Measurements from ENCODE around the gene ZNF672.
"Not testable (repeated sequence)": the region's sequence is repeated elsewhere in the genome, so short reads cannot be mapped to it uniquely, and the experiment has no call there.

ZNF672 gene

DNA sequence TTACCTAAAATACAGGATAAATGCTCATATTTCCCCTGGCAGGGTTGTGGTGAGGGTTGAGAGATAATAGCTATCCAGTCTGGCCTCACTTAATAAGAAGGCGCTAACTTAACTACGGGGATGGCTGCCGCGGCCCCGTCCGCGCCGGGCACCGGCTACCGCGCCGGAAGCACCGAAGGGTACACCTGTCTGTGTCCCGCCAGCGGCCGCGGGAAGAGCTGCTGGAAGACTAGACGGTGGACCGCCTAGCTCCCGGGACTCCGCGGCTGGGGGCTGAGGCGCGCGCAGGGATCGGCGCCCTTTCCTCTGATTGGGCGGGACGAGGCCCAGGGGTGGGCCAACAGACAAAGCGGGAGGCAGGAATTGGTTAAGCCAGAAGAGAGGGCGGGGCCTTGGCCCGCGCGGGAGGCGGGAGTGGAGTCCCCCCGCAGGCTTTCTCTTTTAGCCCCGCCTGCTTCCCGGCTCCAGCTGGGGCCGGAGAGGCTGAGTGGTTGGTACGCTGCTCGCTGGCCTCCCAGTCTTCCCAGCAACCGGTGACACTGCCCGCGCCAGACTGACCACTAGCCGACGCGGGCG is at the start of gene ZNF672:
TSS of gene ZNF672 (plus strand) at position 444 of the 576 bp plus-strand sequence. CDS start 9,051 bp downstream, outside the sequence.
- peaks cover 6 to 34% of the 10 kb centered on the region in 2 donors for H3K4me1 ChIP-seq (ENCODE audit: control insufficient read depth in 1 of 2, insufficient read depth in 2 of 2, low read length in 2 of 2)
- H3K9me3 ChIP-seq (ENCODE audit: control insufficient read depth in 1 of 2, low read length in 2 of 2): no peaks in the 10 kb centered on the region
- peak within 1 kb of the TSS; percentile 100 for H3K27ac ChIP-seq (ENCODE audit: low read depth, low read length)
- H3K27me3 ChIP-seq (ENCODE audit: control insufficient read depth in 1 of 2, insufficient read depth in 2 of 2, low read length in 2 of 2): no peaks in the 10 kb centered on the region
- peak within 1 kb of the TSS; percentile 83 to 91 for H3K4me3 ChIP-seq (ENCODE audit: low read depth in 1 of 2, low read length in 2 of 2)
- peak within 1 kb of the TSS; percentile 92 to 99 for H3K9ac ChIP-seq (ENCODE audit: low read depth in 1 of 2, low read length in 2 of 2)
- peaks cover 0 to 3% of the 10 kb centered on the region in 2 donors for H3K36me3 ChIP-seq (ENCODE audit: control insufficient read depth in 1 of 2, insufficient read depth in 2 of 2, low read length in 2 of 2)

DNA sequence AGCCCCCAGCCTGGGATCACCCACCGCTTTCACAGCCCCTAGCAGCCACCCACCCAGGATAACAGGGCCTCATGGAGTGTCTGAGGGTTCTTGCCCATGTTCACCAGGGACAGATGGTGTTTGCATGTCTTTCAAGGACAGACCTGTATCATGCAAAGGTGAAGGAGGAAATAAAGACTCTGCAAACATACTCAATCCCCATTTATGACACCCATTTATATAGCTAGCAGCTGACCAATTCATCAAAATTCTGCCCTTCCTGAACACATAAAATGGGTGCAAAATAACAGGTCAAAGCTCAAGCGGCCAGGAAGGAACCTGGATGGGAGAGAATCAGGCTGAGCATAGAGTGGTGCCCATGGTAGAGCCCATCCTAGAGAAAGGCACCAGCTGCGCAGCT is 49.7 kb upstream of the ZNF672 start:
- Histone ChIP-seq H3K4me1 (ENCODE audit: control insufficient read depth in 1 of 2, insufficient read depth in 2 of 2, low read length in 2 of 2) (peaks cover 21 to 25% of the 10 kb centered on the region in 2 donors), H3K9ac (ENCODE audit: low read depth in 1 of 2, low read length in 2 of 2) (no peak overlapping the region), H3K27me3 (ENCODE audit: control insufficient read depth in 1 of 2, insufficient read depth in 2 of 2, low read length in 2 of 2) (no peaks in the 10 kb centered on the region), H3K9me3 (ENCODE audit: control insufficient read depth in 1 of 2, low read length in 2 of 2) (no peaks in the 10 kb centered on the region), H3K36me3 (ENCODE audit: control insufficient read depth in 1 of 2, insufficient read depth in 2 of 2, low read length in 2 of 2) (no peaks in the 10 kb centered on the region), H3K27ac (ENCODE audit: low read depth, low read length) (no peak overlapping the region), H3K4me3 (ENCODE audit: low read depth in 1 of 2, low read length in 2 of 2) (no peak overlapping the region)

DNA sequence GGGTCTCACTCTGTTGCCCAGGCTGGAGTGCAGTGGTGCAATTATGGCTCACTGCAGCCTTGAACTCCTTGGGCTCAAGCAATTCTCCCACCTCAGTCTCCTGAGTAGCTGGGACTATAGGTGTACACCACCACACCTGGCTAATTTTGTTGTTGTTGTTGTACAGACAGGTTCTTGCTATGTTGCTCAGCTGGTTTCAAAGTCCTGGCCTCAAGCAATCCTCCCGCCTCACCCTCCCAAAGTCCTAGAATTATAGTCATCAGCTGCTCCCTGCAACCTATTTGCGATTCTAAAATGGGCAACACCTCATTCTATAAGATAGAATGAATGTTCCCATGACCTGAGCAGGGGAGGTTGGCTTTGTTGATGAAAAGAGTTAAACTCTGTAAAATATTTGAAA is 48.7 kb upstream of the ZNF672 start:
- H3K4me1 ChIP-seq (ENCODE audit: control insufficient read depth in 1 of 2, insufficient read depth in 2 of 2, low read length in 2 of 2): peaks cover 16 to 22% of the 10 kb centered on the region in 2 donors
- H3K36me3 ChIP-seq (ENCODE audit: control insufficient read depth in 1 of 2, insufficient read depth in 2 of 2, low read length in 2 of 2); H3K9ac ChIP-seq (ENCODE audit: low read depth in 1 of 2, low read length in 2 of 2); H3K4me3 ChIP-seq (ENCODE audit: low read depth in 1 of 2, low read length in 2 of 2); H3K9me3 ChIP-seq (ENCODE audit: control insufficient read depth in 1 of 2, low read length in 2 of 2); H3K27me3 ChIP-seq (ENCODE audit: control insufficient read depth in 1 of 2, insufficient read depth in 2 of 2, low read length in 2 of 2); H3K27ac ChIP-seq (ENCODE audit: low read depth, low read length): not testable (repeated sequence)

DNA sequence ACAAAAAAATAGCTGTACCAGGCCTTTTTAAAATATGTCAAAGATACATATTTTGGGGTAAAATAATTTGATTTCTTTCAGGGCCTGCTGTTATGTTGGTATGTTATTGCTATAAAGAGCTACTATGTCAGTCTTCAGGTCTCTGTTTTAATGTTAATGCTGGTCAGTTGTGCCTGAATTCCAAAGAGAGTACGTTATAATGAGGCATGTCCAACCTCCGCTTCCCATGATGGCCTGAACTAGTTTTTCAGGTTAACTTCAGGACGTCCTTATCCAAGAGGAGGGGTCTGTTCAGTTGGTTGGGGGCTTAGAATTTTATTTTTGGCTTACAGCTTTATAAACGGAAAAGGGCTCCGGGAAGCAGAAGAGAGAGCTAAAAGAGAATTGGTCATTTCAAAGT is 47.6 kb upstream of the ZNF672 start:
- H3K36me3 ChIP-seq (ENCODE audit: control insufficient read depth in 1 of 2, insufficient read depth in 2 of 2, low read length in 2 of 2): no peaks in the 10 kb centered on the region
- H3K4me3 ChIP-seq (ENCODE audit: low read depth in 1 of 2, low read length in 2 of 2): no peak overlapping the region
- H3K4me1 ChIP-seq (ENCODE audit: control insufficient read depth in 1 of 2, insufficient read depth in 2 of 2, low read length in 2 of 2): peaks cover 16 to 22% of the 10 kb centered on the region in 2 donors
- no peak overlapping the region for H3K9ac ChIP-seq (ENCODE audit: low read depth in 1 of 2, low read length in 2 of 2)
- no peaks in the 10 kb centered on the region for H3K9me3 ChIP-seq (ENCODE audit: control insufficient read depth in 1 of 2, low read length in 2 of 2)
- no peak overlapping the region for H3K27ac ChIP-seq (ENCODE audit: low read depth, low read length)
- no peaks in the 10 kb centered on the region for H3K27me3 ChIP-seq (ENCODE audit: control insufficient read depth in 1 of 2, insufficient read depth in 2 of 2, low read length in 2 of 2)

DNA sequence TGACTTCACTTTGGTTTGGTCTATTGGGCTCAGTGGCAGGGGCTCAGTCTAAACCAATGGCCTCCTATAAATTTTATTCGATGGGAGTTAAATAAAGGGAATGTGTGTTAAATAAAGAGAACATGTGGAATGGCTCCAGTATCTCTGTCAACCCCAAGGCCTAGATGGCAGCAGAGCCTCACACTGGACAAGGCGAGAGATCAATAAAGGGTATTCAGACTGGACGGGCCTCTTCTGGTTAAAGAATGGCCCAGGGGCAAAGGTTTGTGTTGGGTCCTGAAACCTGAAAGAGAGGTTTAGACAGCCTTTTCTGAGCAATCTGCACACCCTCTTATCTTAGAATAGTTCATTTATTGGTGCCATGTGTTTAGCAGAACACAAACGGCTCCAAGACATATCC is 47.0 kb upstream of the ZNF672 start:
- no peak overlapping the region for H3K4me3 ChIP-seq (ENCODE audit: low read depth in 1 of 2, low read length in 2 of 2)
- no peaks in the 10 kb centered on the region for H3K9me3 ChIP-seq (ENCODE audit: control insufficient read depth in 1 of 2, low read length in 2 of 2)
- peaks cover 16 to 21% of the 10 kb centered on the region in 2 donors for H3K4me1 ChIP-seq (ENCODE audit: control insufficient read depth in 1 of 2, insufficient read depth in 2 of 2, low read length in 2 of 2)
- no peaks in the 10 kb centered on the region for H3K27me3 ChIP-seq (ENCODE audit: control insufficient read depth in 1 of 2, insufficient read depth in 2 of 2, low read length in 2 of 2)
- H3K9ac ChIP-seq (ENCODE audit: low read depth in 1 of 2, low read length in 2 of 2): no peak overlapping the region
- H3K27ac ChIP-seq (ENCODE audit: low read depth, low read length): no peak overlapping the region
- no peaks in the 10 kb centered on the region for H3K36me3 ChIP-seq (ENCODE audit: control insufficient read depth in 1 of 2, insufficient read depth in 2 of 2, low read length in 2 of 2)

DNA sequence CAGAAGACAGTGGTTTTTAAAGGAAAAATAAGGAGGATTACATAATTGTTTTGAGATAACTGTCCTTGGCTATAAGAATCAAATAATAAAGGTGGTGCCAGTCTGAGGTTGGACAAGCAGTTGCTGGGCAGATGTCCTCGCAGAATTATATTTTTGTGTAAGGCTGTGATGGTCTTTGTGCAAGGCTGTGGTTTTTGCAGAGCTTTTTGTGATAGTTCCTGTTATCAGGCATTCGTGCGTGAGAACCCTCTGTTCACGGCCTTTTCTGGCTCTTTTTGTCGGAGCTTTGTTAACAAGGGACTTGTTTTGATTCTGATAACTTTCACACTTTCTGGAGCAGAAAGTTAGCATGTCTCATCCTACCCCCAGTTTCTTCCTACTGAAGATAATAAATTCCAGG is 45.7 kb upstream of the ZNF672 start:
- no peaks in the 10 kb centered on the region for H3K9me3 ChIP-seq (ENCODE audit: control insufficient read depth in 1 of 2, low read length in 2 of 2)
- no peak overlapping the region for H3K4me3 ChIP-seq (ENCODE audit: low read depth in 1 of 2, low read length in 2 of 2)
- H3K27me3 ChIP-seq (ENCODE audit: control insufficient read depth in 1 of 2, insufficient read depth in 2 of 2, low read length in 2 of 2): no peaks in the 10 kb centered on the region
- peaks cover 16 to 17% of the 10 kb centered on the region in 2 donors for H3K4me1 ChIP-seq (ENCODE audit: control insufficient read depth in 1 of 2, insufficient read depth in 2 of 2, low read length in 2 of 2)
- no peak overlapping the region for H3K9ac ChIP-seq (ENCODE audit: low read depth in 1 of 2, low read length in 2 of 2)
- H3K27ac ChIP-seq (ENCODE audit: low read depth, low read length): no peak overlapping the region
- H3K36me3 ChIP-seq (ENCODE audit: control insufficient read depth in 1 of 2, insufficient read depth in 2 of 2, low read length in 2 of 2): no peaks in the 10 kb centered on the region

DNA sequence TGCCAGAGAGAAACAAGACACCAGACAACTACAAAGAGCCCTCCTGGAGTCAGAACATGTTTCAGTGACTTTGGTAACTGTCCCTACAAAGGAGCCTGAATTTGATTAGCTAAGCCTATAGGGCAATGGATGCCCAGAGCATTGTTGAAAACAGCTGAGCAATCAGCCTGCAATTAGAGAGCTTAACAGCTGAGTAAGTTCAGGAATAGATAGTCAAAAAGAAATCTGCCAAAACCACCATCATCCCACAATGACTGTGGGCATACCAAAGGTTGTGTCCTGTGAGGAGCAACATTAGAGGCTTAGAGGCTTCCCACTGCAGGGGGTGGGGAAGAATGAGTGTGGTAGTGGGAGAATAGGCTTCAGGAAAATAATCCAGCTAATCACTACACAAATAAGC is 44.4 kb upstream of the ZNF672 start:
- Histone ChIP-seq H3K9me3 (ENCODE audit: control insufficient read depth in 1 of 2, low read length in 2 of 2) (no peaks in the 10 kb centered on the region), H3K9ac (ENCODE audit: low read depth in 1 of 2, low read length in 2 of 2) (no peak overlapping the region), H3K4me1 (ENCODE audit: control insufficient read depth in 1 of 2, insufficient read depth in 2 of 2, low read length in 2 of 2) (peaks cover 8 to 10% of the 10 kb centered on the region in 2 donors), H3K36me3 (ENCODE audit: control insufficient read depth in 1 of 2, insufficient read depth in 2 of 2, low read length in 2 of 2) (no peaks in the 10 kb centered on the region), H3K27me3 (ENCODE audit: control insufficient read depth in 1 of 2, insufficient read depth in 2 of 2, low read length in 2 of 2) (no peaks in the 10 kb centered on the region), H3K4me3 (ENCODE audit: low read depth in 1 of 2, low read length in 2 of 2) (no peak overlapping the region), H3K27ac (ENCODE audit: low read depth, low read length) (no peak overlapping the region)

DNA sequence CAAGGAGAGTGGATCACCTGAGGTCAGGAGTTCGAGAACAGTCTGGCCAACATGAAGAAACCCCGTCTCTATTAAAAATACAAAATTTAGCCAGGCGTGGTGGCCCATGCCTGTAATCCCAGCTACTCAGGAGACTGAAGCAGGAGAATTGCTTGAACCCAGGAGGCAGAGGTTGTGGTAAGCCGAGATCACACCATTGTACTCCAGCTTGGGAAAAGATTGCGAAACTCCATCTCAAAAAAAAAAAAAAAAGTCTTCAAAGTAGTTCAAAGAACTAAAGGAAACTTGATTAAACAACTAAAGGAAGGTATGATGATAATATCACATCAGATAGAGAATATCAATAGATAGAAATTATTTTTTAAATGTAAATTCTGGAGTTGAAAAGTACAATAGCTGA is 43.4 kb upstream of the ZNF672 start:
- H3K9ac ChIP-seq (ENCODE audit: low read depth in 1 of 2, low read length in 2 of 2); H3K27me3 ChIP-seq (ENCODE audit: control insufficient read depth in 1 of 2, insufficient read depth in 2 of 2, low read length in 2 of 2); H3K27ac ChIP-seq (ENCODE audit: low read depth, low read length); H3K4me1 ChIP-seq (ENCODE audit: control insufficient read depth in 1 of 2, insufficient read depth in 2 of 2, low read length in 2 of 2); H3K4me3 ChIP-seq (ENCODE audit: low read depth in 1 of 2, low read length in 2 of 2); H3K36me3 ChIP-seq (ENCODE audit: control insufficient read depth in 1 of 2, insufficient read depth in 2 of 2, low read length in 2 of 2); H3K9me3 ChIP-seq (ENCODE audit: control insufficient read depth in 1 of 2, low read length in 2 of 2): not testable (repeated sequence)

DNA sequence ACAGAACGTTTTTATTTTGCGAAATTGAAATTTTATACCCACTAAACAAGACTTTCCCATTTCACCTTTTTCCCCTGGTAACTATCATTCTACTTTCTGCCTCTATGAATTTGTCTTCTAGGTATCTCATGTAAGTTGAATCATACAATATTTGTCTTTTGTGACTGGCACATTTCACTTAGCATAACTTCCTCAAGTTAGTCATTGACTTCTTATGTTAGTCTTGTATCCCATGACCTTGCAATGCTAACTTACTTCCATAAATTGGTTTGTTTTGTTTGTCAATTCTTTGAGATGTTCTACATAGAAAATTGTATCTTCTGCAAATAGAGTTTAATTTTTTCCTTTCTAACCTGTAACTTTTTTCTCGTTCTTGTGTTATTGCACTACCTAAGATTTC is 39.2 kb upstream of the ZNF672 start:
- Histone ChIP-seq H3K9me3 (ENCODE audit: control insufficient read depth in 1 of 2, low read length in 2 of 2) (no peaks in the 10 kb centered on the region), H3K27ac (ENCODE audit: low read depth, low read length) (no peak overlapping the region), H3K4me3 (ENCODE audit: low read depth in 1 of 2, low read length in 2 of 2) (no peak overlapping the region), H3K4me1 (ENCODE audit: control insufficient read depth in 1 of 2, insufficient read depth in 2 of 2, low read length in 2 of 2) (peaks cover 6 to 8% of the 10 kb centered on the region in 2 donors), H3K27me3 (ENCODE audit: control insufficient read depth in 1 of 2, insufficient read depth in 2 of 2, low read length in 2 of 2) (no peaks in the 10 kb centered on the region), H3K36me3 (ENCODE audit: control insufficient read depth in 1 of 2, insufficient read depth in 2 of 2, low read length in 2 of 2) (no peaks in the 10 kb centered on the region), H3K9ac (ENCODE audit: low read depth in 1 of 2, low read length in 2 of 2) (no peak overlapping the region)

DNA sequence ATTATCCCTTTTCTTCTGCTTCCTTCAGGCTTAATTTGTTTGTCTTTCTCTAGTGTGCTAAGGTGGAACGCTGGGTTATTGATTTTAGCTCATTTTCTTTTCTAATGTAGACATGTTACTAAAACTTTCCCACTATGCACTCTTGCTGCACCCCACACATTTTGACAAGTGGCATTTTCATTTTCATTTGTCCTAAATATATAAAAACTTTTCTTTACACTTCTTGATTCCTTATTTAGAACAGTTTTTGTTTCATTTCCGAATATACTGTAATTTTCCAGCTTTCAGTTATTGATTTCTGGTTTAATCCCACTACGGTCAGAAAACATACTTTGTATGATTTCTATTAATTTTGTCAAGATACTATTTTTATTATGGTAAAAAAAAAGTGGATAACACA is 37.6 kb upstream of the ZNF672 start:
- no peak overlapping the region for H3K27ac ChIP-seq (ENCODE audit: low read depth, low read length)

DNA sequence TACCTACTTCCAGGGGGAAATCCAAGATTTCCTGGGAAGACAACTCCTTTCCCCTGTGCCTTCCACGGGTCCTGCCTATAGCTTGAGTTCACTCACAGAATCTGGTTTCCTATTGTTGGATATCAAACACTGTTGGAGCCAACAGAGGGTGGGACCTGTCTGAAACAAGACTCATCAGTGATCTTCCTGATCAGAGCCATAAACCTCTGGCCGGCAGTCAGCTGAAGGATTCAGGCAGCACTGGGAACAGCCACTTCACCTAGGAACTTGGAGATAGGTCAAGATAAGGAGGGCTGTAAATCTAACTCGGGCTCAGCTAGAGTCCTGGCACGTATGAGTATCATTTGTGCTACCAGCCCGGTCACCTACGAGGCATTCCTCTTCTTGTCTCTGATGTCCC is 35.6 kb upstream of the ZNF672 start:
- Histone ChIP-seq H3K9me3 (ENCODE audit: control insufficient read depth in 1 of 2, low read length in 2 of 2) (no peaks in the 10 kb centered on the region), H3K36me3 (ENCODE audit: control insufficient read depth in 1 of 2, insufficient read depth in 2 of 2, low read length in 2 of 2) (no peaks in the 10 kb centered on the region), H3K27ac (ENCODE audit: low read depth, low read length) (no peak overlapping the region), H3K27me3 (ENCODE audit: control insufficient read depth in 1 of 2, insufficient read depth in 2 of 2, low read length in 2 of 2) (no peaks in the 10 kb centered on the region), H3K4me1 (ENCODE audit: control insufficient read depth in 1 of 2, insufficient read depth in 2 of 2, low read length in 2 of 2) (peaks cover 35 to 37% of the 10 kb centered on the region in 2 donors), H3K4me3 (ENCODE audit: low read depth in 1 of 2, low read length in 2 of 2) (no peak overlapping the region), H3K9ac (ENCODE audit: low read depth in 1 of 2, low read length in 2 of 2) (no peak overlapping the region)

More for the DNA sequence above, 37.6 kb upstream of the ZNF672 start:
- Histone ChIP-seq H3K36me3 (ENCODE audit: control insufficient read depth in 1 of 2, insufficient read depth in 2 of 2, low read length in 2 of 2) (no peaks in the 10 kb centered on the region), H3K27me3 (ENCODE audit: control insufficient read depth in 1 of 2, insufficient read depth in 2 of 2, low read length in 2 of 2) (no peaks in the 10 kb centered on the region), H3K4me1 (ENCODE audit: control insufficient read depth in 1 of 2, insufficient read depth in 2 of 2, low read length in 2 of 2) (peaks cover 20 to 21% of the 10 kb centered on the region in 2 donors), H3K4me3 (ENCODE audit: low read depth in 1 of 2, low read length in 2 of 2) (no peak overlapping the region), H3K9ac (ENCODE audit: low read depth in 1 of 2, low read length in 2 of 2) (no peak overlapping the region), H3K9me3 (ENCODE audit: control insufficient read depth in 1 of 2, low read length in 2 of 2) (no peaks in the 10 kb centered on the region)
